IPS-18a (cell line): ENCODE measurements around the gene PAQR8.
"Not testable (repeated sequence)": the region's sequence is repeated elsewhere in the genome, so short reads cannot be mapped to it uniquely, and the experiment has no call there.

Source experiments
- H3K27ac ChIP-seq: one replicate; pipeline ENCODE4 v1.5.1; 2013; ENCODE audit warnings: low read length
- H3K27me3 ChIP-seq: one replicate; pipeline ENCODE4 v1.6.1; 2013; ENCODE audit warnings: mild to moderate bottlenecking, low read length; ENCODE audit not compliant: control insufficient read depth, insufficient read depth
- H3K36me3 ChIP-seq: one replicate; pipeline ENCODE4 v1.6.1; 2013; ENCODE audit warnings: low read depth, low read length; ENCODE audit not compliant: control insufficient read depth
- H3K4me1 ChIP-seq: one replicate; pipeline ENCODE4 v1.6.1; 2013; ENCODE audit warnings: low read depth, low read length; ENCODE audit not compliant: control insufficient read depth
- H3K4me3 ChIP-seq: one replicate; pipeline ENCODE4 v1.5.1; 2013; ENCODE audit warnings: low read length
- H3K9ac ChIP-seq: one replicate; pipeline ENCODE4 v1.6.1; 2013; ENCODE audit warnings: mild to moderate bottlenecking, low read length, moderate library complexity
- H3K9me3 ChIP-seq: one replicate; pipeline ENCODE4 v1.6.1; 2013; ENCODE audit warnings: low read depth, low read length; ENCODE audit not compliant: control insufficient read depth

The PAQR8 gene

DNA sequence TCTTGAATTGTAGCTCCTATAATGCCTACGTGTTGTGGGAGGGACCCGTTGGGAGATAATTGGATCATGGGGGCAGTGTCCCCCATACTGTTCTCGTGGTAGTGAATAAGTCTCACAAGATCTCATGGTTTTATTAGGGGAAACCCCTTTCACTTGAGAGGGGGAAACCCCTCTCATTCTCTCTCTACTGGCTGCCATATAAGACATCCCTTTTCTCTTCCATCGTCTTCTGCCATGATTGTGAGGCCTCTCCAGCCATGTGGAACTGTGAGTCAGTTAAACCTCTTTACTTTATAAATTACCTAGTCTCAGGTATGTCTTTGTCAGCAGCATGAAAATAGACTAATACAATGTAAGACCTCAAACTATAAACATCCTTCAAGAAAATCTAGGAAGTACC, 23.1 kb downstream of the PAQR8 start:
- peaks cover 7% of the 10 kb centered on the region for H3K9me3 ChIP-seq
- no peak overlapping the region for H3K27ac ChIP-seq
- H3K4me3 ChIP-seq = no peak overlapping the region
- H3K36me3 ChIP-seq = no peaks in the 10 kb centered on the region
- no peaks in the 10 kb centered on the region for H3K4me1 ChIP-seq
- no peaks in the 10 kb centered on the region for H3K27me3 ChIP-seq
- H3K9ac ChIP-seq = no peak overlapping the region

DNA sequence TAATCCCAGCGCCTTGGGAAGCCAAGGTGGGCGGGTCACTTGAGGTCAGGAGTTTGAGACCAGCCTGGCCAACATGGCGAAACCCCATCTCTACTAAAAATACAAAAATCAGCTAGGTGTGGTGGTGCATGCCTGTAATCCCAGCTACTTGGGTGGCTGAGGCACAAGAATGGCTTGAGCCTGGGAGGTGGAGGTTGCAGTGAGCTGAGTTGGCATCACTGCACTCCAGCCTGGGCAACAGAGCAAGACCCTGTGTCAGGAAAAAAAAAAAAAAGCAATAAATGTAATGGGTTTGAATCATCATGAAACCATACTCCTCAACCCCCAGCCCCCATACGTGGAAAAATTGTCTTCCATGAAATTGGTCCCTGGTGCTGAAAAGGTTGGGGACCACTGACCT, 26.2 kb downstream of the PAQR8 start:
- H3K36me3 ChIP-seq, H3K27me3 ChIP-seq, H3K27ac ChIP-seq, H3K9ac ChIP-seq, H3K4me1 ChIP-seq, H3K4me3 ChIP-seq, H3K9me3 ChIP-seq: not testable (repeated sequence)

- H3K27ac ChIP-seq = no peak overlapping the region
- H3K9me3 ChIP-seq = peaks cover 7% of the 10 kb centered on the region
- H3K27me3 ChIP-seq = no peaks in the 10 kb centered on the region
- H3K4me3 ChIP-seq = no peak overlapping the region
- no peaks in the 10 kb centered on the region for H3K36me3 ChIP-seq
- no peaks in the 10 kb centered on the region for H3K4me1 ChIP-seq
- H3K9ac ChIP-seq = no peak overlapping the region
Measured at GRCh38 chr6:52388790-52389189, 26.8 kb downstream of the PAQR8 start.

DNA sequence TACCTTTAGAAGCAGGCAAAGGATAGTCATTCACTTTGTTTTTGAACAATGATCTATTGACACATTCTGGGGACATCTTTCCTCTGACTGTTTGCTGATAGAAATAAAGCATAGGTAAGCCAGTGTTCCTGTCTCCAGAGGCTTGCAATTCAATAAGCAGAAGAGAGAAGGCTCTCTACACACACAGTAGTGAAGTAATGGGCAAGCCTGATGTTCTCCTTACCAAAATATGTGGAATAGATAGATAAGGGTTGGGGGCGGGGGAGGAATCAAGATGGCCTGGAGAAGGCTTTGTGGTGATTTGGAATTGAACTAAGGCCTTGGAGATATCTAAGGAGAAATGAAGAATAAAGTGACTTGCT, 27.3 kb downstream of the PAQR8 start:
- H3K9ac ChIP-seq = no peak overlapping the region

DNA sequence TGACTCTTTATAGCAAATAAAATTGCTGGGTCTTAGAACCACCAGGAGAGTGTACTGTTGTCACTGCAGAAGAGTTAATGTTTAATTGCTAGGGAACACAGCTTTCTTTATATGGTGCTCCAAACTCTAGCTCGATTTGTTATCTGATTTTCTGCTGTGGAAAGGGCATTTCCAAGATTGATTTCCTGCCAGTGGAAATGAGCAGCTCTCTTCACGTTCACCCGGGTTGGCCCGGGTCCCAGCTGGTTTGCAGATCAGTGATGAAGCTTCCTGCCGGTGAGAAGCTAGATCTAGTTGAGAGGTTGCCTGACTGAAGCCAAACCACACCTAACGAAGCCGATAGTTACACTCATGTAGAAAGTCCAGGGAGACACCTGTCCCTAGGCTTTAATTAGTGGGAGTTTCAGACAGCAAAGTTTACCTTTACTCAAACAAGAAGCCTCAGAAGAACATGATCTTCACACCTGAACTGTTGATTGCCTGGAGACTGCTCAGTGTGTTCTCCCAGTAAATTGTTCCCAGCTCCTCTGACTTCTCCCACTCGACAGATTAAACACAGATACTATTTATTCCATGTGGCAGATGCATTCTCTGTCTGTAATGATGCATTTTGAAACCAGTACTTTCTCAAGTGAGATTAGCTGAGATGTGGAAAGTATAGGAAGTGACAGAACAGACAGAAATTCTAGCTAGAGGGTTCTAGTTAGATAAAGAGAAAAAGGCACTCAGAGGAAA, 27.8 kb downstream of the PAQR8 start:
- H3K27me3 ChIP-seq = no peaks in the 10 kb centered on the region
- H3K9me3 ChIP-seq = peaks cover 7% of the 10 kb centered on the region
- H3K4me1 ChIP-seq = no peaks in the 10 kb centered on the region
- H3K27ac ChIP-seq = no peak overlapping the region
- H3K36me3 ChIP-seq = no peaks in the 10 kb centered on the region
- H3K4me3 ChIP-seq = no peak overlapping the region
- H3K9ac ChIP-seq = no peak overlapping the region

More for the DNA sequence above, 27.3 kb downstream of the PAQR8 start:
- Histone ChIP-seq H3K9me3 (peaks cover 7% of the 10 kb centered on the region), H3K27ac (no peak overlapping the region), H3K36me3 (no peaks in the 10 kb centered on the region), H3K4me3 (no peak overlapping the region), H3K27me3 (no peaks in the 10 kb centered on the region), H3K4me1 (no peaks in the 10 kb centered on the region)

GRCh38 chr6:52390361-52390727, 28.4 kb downstream of the PAQR8 start:
- H3K4me3 ChIP-seq = no peak overlapping the region
- H3K9me3 ChIP-seq = peaks cover 7% of the 10 kb centered on the region
- H3K27ac ChIP-seq = no peak overlapping the region
- no peak overlapping the region for H3K9ac ChIP-seq
- no peaks in the 10 kb centered on the region for H3K4me1 ChIP-seq
- H3K27me3 ChIP-seq = no peaks in the 10 kb centered on the region
- no peaks in the 10 kb centered on the region for H3K36me3 ChIP-seq

DNA sequence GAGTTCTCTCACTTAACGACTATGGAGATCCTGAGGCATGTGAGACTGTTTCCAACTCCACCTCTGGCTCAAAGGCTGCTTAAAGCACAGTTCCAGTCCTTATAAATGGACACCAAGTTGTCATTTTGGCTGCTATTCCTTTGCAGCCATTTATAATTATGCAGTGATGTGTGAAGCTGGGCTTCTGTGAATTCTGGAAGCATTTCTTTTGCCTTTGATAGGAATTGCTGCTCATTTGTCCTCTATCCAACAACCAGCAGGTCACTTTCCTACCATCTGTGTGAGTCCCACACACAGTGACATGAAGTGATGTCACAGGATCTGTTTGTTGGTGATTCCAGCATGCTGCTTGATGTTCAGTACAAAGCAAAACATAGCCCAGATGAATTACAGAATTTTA, 29.6 kb downstream of the PAQR8 start:
- no peak overlapping the region for H3K9ac ChIP-seq
- H3K36me3 ChIP-seq = no peaks in the 10 kb centered on the region
- H3K4me1 ChIP-seq = no peaks in the 10 kb centered on the region
- no peak overlapping the region for H3K4me3 ChIP-seq
- peaks cover 7% of the 10 kb centered on the region for H3K9me3 ChIP-seq
- H3K27me3 ChIP-seq = no peaks in the 10 kb centered on the region
- no peak overlapping the region for H3K27ac ChIP-seq

- no peak overlapping the region for H3K9ac ChIP-seq
- H3K4me1 ChIP-seq = no peaks in the 10 kb centered on the region
- H3K27me3 ChIP-seq = no peaks in the 10 kb centered on the region
- no peaks in the 10 kb centered on the region for H3K9me3 ChIP-seq
- H3K27ac ChIP-seq = no peak overlapping the region
- H3K4me3 ChIP-seq = no peak overlapping the region
- H3K36me3 ChIP-seq = no peaks in the 10 kb centered on the region
Measured at GRCh38 chr6:52392944-52393343, 31.0 kb downstream of the PAQR8 start.

DNA sequence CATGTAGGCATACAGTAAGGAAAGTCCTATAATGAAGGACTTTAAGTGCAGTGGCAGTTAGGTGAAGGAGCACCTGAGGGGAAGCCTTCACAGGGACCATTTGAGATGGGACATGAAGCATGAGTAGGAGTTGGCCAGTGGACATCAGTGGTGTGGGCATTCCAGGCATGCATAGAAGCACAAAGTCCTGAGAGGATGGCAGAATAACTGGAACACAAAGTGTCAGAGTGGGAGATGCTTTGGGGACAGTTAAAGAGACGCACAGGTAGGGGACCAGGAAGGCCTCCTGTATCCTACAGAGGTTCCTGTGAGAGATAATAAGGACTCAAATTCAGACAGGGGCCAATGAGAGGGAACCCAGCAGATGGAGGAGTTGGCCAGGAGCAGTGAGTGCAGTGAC, 31.8 kb downstream of the PAQR8 start:
- no peak overlapping the region for H3K27ac ChIP-seq
- H3K9me3 ChIP-seq = no peaks in the 10 kb centered on the region
- H3K4me3 ChIP-seq = no peak overlapping the region
- no peaks in the 10 kb centered on the region for H3K4me1 ChIP-seq
- H3K9ac ChIP-seq = no peak overlapping the region
- no peaks in the 10 kb centered on the region for H3K27me3 ChIP-seq
- H3K36me3 ChIP-seq = no peaks in the 10 kb centered on the region

DNA sequence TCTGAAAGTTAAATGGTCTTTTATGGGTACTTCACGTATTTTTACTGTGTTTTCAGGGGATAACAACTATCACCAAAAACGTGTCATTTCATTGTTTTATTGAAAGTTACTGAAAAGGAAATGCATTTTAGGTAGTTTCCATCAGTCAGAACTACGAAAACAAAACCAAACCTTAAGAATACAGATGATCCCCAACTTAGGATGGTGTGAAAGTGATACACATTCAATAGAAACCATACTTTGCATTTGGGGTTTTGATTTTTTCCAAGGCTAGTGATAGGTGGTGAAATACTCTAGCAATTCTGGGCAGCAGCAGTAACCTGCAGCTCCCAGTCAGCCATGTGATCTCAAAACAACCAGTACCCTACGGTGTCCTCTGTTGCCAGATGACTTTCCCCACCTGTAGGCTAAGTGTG, 32.3 kb downstream of the PAQR8 start:
- H3K36me3 ChIP-seq = no peaks in the 10 kb centered on the region
- H3K27me3 ChIP-seq = no peaks in the 10 kb centered on the region
- H3K9me3 ChIP-seq = no peaks in the 10 kb centered on the region
- H3K9ac ChIP-seq = no peak overlapping the region
- H3K4me3 ChIP-seq = no peak overlapping the region
- H3K4me1 ChIP-seq = no peaks in the 10 kb centered on the region
- H3K27ac ChIP-seq = no peak overlapping the region

DNA sequence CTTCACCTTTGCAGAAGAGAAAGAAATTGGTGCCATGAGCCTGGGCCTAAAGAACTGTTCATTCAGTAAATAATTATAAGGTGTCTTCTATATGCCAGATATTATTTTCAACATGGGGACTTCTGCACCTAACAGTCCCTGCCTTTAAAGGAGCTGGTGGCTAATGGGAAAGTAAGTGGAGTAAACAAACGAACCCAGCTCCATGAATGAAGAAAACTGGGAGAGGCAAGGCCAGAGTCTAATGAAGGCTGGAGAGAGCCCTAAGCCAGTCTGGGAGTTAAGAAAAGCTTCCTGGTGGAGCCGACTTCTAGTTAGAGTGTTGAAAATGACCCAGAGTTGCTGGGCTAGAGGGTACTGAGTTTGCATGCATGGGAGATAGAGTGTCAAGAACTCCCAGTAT, 34.0 kb downstream of the PAQR8 start:
- peaks cover 8% of the 10 kb centered on the region for H3K4me1 ChIP-seq
- H3K9me3 ChIP-seq = no peaks in the 10 kb centered on the region
- no peak overlapping the region for H3K27ac ChIP-seq
- no peak overlapping the region for H3K9ac ChIP-seq
- no peak overlapping the region for H3K4me3 ChIP-seq
- H3K27me3 ChIP-seq = no peaks in the 10 kb centered on the region
- H3K36me3 ChIP-seq = no peaks in the 10 kb centered on the region

DNA sequence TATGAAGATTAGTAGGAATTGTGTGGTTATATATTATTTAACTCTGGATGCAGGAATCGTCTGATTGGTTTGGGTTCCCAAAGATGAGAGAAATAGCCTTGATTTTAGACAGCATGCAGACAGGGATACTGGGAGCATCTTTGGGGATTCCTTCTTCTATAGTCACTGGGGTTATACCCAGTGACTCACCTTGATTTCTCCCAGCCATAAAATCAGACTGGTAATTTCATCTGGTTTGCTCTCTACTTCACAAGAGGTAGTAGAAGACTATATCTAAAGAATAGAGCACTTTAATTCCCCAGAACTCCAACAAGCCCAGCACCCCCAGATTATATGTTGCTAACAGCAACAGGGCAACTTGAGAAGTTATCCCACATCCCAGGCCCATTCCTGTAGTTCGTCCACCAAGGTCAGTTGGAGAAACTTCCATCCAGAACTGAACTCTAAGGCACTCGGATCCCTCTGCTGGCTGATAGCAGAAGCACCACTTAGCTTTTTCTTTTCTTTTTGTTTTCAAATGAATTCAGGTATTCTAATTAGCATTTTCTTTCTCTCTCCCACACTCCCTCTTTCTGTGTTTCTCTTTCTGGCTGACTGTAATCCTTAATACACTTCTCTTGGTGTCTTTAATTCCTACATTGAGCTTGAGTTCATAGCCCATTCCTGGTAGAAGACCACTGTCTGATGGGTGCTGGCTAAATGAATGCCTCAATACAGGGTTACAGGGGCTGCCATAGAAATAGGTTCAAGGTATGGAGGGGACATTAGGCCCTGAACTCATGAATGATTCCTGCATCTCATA, 37.8 kb downstream of the PAQR8 start:
- Histone ChIP-seq H3K36me3 (no peaks in the 10 kb centered on the region), H3K4me3 (no peak overlapping the region), H3K9me3 (no peaks in the 10 kb centered on the region), H3K4me1 (peaks cover 8% of the 10 kb centered on the region), H3K9ac (no peak overlapping the region), H3K27ac (no peak overlapping the region), H3K27me3 (no peaks in the 10 kb centered on the region)
